NCI-H1436 treated with DMSO at 0.1 percent for 48 hours (cell line): ENCODE measurements around the gene APBA2.

Experiments
- DNase-seq: peaks from one replicate; lab custom pipeline; 2025; lab: John Stamatoyannopoulos, UW

Gene APBA2

GRCh38 chr15:29133791-29134190 lies 248.0 kb downstream of the APBA2 start:
- no peak for DNase-seq

DNA sequence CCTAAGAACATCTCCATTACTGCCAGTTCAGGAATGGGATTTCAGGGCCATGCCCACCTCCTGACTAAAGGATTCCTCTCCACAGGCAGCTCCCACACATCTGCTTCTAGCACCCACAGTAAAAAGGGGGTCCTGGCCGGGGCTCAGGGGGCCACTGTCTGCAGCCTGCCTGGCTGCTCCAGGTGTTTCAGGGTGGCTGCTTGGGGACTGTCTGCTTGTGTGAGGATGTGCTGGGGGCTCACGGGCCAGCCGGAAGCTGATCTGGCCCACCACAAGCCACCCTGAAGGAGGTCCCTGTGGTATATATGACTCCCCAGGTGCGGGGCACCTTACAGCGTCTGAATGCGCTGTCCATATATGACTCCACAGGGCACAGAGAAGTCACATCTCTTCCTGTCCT lies 248.5 kb downstream of the APBA2 start:
- no peak for DNase-seq

DNA sequence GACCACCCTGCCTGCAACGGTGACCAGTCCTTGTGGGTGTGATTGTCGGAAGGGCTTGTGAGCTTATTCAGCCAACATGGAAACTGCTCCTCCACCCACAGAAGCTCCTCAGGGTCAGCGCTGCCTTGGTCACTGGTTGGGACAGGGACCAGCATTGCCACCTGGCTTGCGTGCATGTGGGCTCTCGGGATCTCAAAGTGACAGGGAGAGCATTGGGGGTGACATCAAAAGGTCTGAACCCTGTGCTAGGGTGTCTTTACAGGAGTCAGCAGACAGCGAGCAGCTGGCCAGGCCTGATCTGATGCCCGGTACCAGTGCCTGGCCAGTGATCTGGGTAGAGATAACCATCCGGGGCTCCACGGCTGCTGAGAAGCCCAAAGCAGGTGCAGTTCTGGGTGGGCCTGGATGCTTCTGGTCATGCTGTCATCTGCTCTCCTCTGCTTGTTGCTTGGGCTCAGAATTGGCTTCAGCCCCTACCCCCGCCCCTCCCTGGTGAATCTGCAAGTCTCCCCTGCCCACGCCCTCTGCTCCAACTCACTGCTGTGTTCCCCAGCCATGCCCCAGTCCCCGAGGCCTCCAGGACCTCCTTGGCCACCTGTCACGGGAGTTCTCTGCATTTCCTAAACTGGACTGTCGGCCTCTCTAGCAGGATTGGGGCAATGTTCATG lies 249.0 kb downstream of the APBA2 start:
- DNase-seq = no peak

- DNase-seq = no peak
These were observed 249.5 kb downstream of the APBA2 start for GRCh38 chr15:29135309-29135657.

DNA sequence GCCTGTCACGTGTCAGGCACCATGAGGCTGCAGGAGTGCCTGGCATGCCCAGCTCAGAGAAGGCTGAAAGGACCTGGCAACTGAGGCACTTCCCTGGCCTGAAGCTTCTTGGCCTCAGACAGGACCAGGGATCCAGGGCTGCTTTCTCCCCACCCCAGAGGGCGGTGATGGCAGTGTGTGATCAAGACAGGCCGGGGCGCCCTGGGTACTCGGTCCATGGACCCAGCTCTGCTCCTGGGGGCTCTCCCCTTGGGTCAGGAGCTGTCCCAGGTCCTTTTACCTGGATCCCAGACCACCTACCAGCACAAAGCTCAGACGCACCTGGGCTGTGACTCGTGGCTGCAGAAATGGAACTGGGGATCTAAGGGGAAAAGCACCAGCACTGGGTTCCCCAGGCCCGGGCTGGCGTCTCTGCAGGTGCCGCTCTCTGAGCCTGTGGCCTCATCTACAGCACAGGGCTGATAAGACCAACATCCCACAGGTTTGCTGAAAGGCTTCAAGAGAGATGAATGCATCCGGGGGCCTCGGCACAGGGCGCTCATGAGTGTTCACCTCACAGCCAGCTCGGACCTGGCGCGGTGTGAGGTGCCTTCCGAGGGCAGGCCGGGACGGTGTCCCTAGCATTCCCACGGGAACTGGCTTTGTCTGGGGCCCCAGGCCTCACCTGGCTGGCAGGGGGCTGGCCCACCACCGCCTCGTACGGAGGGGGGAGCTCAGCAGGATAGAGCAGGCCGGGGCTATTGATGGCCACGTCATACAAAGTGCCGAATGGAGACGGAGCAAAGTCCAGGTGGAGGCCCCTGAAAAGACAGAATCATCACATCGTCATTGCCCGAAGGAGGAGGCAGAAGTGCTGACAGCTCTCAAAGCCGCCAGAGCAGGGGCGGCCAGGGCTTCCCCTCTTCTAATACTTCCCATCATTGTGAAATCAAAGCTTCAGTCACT lies 250.2 kb downstream of the APBA2 start:
- no peak for DNase-seq

GRCh38 chr15:29138260-29138659 lies 252.5 kb downstream of the APBA2 start:
- no peak for DNase-seq

- no peak for DNase-seq
These were observed 253.3 kb downstream of the APBA2 start for GRCh38 chr15:29139072-29139471.

- DNase-seq = no peak
These were observed 254.0 kb downstream of the APBA2 start for GRCh38 chr15:29139540-29140459.

DNA sequence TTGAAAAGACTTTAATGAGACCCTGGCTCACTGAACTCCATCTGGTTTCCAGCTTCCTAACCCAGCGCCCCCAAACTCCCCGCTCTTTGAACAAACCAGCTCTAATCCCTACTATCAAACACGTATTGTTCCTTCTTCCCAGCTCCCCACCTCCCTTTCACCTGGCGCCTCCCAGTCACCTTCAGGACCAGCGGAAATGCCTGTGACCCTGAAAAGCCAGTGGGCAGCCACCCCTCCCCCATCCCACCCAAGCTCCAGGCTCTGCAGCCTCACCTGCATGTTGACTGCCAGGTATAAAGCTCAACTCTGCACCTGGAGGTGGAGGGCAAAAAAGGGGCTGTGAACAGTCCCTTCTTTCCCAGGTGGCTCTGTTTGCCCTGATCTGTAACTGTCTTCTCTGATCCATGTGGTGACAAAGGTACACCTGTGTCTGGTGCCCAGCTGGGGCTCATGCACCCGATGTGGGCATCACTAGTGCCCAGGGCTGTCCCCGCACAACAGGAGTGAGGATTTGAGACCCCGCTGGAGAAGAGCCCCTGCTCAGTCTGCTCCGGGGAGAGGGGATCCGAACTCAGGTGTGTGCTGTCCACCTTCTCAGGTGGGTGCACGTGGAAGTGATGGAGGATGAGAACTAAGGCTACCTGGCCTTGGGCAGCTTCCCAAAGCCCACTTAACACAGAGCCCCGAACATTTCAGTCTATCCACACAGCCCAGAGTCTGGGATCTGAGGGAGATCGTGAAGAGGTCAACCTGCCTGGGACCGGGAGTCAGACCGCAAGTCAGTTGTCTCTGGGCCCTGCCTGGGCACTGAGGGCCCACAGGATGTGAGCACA lies 254.9 kb downstream of the APBA2 start:
- DNase-seq = no peak

- no peak for DNase-seq
These were observed 255.7 kb downstream of the APBA2 start for GRCh38 chr15:29141308-29142128.

GRCh38 chr15:29142129-29142747 lies 256.5 kb downstream of the APBA2 start:
- no peak for DNase-seq

DNA sequence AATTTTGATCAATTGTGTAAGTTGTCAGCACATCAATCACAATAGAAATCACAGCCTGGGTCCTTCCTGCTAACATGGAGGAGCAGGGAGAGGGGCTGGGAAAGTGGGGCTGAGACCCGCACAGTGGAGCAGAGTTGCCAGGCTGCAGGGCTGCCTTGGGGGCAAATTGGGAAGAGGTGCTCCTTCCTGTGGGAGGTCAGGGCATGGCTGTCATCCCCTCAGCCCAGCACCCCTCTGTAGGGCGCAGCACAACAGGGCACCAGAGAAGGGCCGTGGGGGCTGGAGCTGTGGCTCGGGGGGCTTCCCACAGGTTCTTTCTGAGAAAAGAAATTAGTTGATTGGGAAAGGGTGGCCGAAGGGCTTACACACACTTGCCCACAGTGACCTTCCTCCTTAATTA lies 257.5 kb downstream of the APBA2 start:
- no peak for DNase-seq

DNA sequence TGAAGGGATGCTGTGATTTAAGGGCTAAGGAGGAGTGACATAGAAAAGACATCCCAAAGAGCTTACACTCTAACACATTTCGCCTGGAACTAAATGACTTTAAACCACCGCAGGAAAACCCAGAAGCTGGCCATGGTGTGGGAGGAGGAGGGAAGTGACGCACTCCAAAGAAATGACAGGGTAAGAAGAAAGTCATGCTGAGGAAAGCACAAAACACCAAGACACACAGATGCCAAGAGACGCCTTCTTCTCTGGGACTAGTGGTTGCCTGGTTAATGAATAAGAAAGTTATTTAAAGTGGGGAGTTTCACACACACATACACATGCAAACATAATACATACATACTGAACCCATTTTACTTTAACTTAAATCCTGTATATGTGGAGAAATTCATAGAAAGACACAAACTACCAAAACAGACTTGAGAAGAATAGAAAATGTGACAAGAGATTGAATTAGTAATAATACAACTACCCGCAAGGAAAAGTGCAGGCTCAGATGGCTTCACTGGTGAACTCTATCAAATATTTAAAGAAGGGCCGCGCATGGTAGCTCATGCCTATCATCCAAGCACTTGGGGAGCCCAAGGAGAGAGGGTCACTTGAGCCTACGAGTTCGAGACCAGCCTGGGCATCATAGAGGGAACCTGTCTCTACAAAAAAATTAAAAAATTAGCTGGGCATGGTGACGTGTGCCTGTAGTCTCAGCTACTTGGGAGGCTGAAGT lies 258.3 kb downstream of the APBA2 start:
- no peak for DNase-seq

- no peak for DNase-seq
These were observed 263.9 kb downstream of the APBA2 start for GRCh38 chr15:29149738-29150075.

GRCh38 chr15:29150515-29151483 lies 265.0 kb downstream of the APBA2 start:
- DNase-seq = no peak

- DNase-seq = no peak
These were observed 265.7 kb downstream of the APBA2 start for GRCh38 chr15:29151484-29151857.

DNA sequence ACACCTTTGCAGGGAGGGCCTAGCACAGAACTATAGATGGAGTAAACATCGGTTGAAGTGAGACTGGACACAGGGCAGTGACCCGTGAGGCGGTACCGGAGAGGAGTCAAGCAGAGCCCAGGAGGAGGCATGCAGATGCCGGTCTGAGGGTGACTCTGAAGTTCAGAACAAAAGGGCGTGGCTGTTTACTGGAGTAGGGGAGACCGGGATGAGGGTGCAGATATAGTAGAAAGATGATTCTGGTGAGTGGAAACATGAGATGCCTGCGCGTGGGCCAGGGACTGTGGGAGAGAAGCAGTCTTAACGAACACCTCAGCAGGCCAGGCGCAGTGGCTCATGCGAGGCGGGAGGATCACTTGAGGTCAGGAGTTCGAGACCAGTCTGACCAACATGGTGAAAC lies 270.7 kb downstream of the APBA2 start:
- no peak for DNase-seq

DNA sequence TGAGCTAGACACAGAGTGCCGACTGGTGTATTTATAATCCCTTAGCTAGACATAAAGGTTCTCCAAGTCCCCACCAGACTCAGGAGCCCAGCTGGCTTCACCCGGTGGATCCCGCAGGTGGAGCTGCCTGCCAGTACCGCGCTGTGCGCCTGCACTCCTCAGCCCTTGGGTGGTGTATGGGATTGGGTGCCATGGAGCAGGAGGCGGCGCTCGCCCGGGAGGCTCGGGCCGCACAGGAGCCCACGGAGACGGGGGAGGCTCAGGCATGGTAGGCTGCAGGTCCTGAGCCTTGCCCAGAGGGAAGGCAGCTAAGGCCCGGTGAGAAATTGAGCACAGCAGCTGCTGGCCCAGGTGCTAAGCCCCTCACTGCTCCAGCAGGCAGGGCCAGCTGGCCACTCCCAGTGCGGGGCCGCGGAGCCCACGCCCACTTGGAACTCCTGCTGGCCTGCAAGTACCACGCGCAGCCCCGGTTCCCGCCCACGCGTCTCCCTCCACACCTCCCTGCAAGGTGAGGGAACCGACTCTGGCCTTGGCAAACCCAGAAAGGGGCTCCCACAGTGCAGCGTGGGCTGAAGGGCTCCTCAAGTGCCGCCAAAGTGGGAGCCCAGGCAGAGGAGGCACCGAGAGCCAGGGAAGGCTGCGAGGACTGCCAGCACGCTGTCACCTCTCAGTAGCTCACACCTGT lies 274.1 kb downstream of the APBA2 start:
- no peak for DNase-seq
